GM18499 (cell line): ENCODE results near the gene USP35.

ENCODE experiments used
- ATAC-seq: cut with Tn5 transposase; IDR thresholded peaks from one replicate; pipeline ENCODE4 v1.9.1; 2021; ENCODE audit warnings: moderate number of reproducible peaks; ENCODE audit not compliant: insufficient read depth, unreplicated experiment

Gene USP35

GRCh38 chr11:78255919-78256318 lies 67.2 kb downstream of the USP35 start:
- ATAC-seq, result no peak

- no peak for ATAC-seq
Observed at GRCh38 chr11:78256962-78257361, 68.2 kb downstream of the USP35 start.

- no peak for ATAC-seq
Observed at GRCh38 chr11:78257654-78258053, 68.9 kb downstream of the USP35 start.

GRCh38 chr11:78259777-78260487 lies 71.2 kb downstream of the USP35 start:
- ATAC-seq, result no peak

- ATAC-seq, result no peak
Observed at GRCh38 chr11:78261367-78261766, 72.6 kb downstream of the USP35 start.

- no peak for ATAC-seq
Observed at GRCh38 chr11:78261828-78262227, 73.1 kb downstream of the USP35 start.

GRCh38 chr11:78262238-78262637 lies 73.5 kb downstream of the USP35 start:
- no peak for ATAC-seq

- ATAC-seq, result no peak
Observed at GRCh38 chr11:78262691-78263090, 74.0 kb downstream of the USP35 start.
